Heart right ventricle (tissue), 16 donors: ENCODE results near the gene METTL2A. TPM values are rescaled to one million over a fixed set of nuclear protein-coding genes. Genes with fewer than 3 reads are reported as not detected.
"Not testable (repeated sequence)": the region's sequence is repeated elsewhere in the genome, so short reads cannot be mapped to it uniquely, and the experiment has no call there.

Experiments
- ATAC-seq, 8 donors: fragments of 200-7000 bp; cut with Tn5 transposase; one replicate each; pipeline ENCODE4 v1.9.1; 2020; ENCODE audit warnings: mild to moderate bottlenecking in 8 of 8, moderate library complexity in 8 of 8, moderate number of reproducible peaks in 1 of 8
- DNase-seq, 2 donors: peaks; one replicate each; pipeline ENCODE4 v3.0.0-alpha.2; 2020
- H3K27ac ChIP-seq, 10 donors: fragments of 200-600 bp; sonication (generic) in 2 of 10; one replicate each; pipeline versions ENCODE4 v1.5.0 to v1.8.0; 2020 to 2022; ENCODE audit warnings: mild to moderate bottlenecking in 3 of 10
- H3K27me3 ChIP-seq, 7 donors: fragments of 200-600 bp; one replicate each; pipeline ENCODE4 v1.8.0; 2021 to 2022; ENCODE audit warnings: mild to moderate bottlenecking in 2 of 7
- H3K36me3 ChIP-seq, 9 donors: fragments of 200-600 bp; sonication (generic) in 1 of 9; one replicate each; pipeline versions ENCODE4 v1.5.0 to v1.8.0; 2020 to 2022; ENCODE audit warnings: mild to moderate bottlenecking in 2 of 9
- H3K4me1 ChIP-seq, 9 donors: fragments of 200-600 bp; sonication (generic) in 1 of 9; one replicate each; pipeline versions ENCODE4 v1.5.0 to v1.8.0; 2020 to 2022; ENCODE audit warnings: mild to moderate bottlenecking in 4 of 9
- H3K4me3 ChIP-seq, 10 donors: fragments of 200-600 bp; sonication (generic) in 2 of 10; one replicate each; pipeline versions ENCODE4 v1.5.0 to v1.8.0; 2020 to 2022; ENCODE audit warnings: mild to moderate bottlenecking in 7 of 10, moderate library complexity in 2 of 10
- H3K9me3 ChIP-seq, 11 donors: fragments of 200-600 bp in 10 of 11; sonication (generic) in 2 of 11; one replicate each; pipeline versions ENCODE4 v1.5.0 to v1.8.0; 2013 to 2022; ENCODE audit warnings: mild to moderate bottlenecking in 2 of 11, control low read depth in 1 of 11, moderate library complexity in 1 of 11
- WGBS, 2 donors: extraction: QIAGEN DNeasy Blood & Tissue Kit; methylation state at CpG; one replicate each; pipeline ENCODE4 v1.1.7; 2013; ENCODE audit warnings: inconsistent platforms in 1 of 2; 5-methylcytosine and 5-hydroxymethylcytosine counted together
- intact Hi-C, 10 donors: fragments of 100-400 bp; cut with DNase I; formaldehyde crosslinking; loops; one replicate each; pipeline versions ENCODE4 v1.11.1 to v1.14.2; 2022
- long read RNA-seq, 3 donors: library from polyadenylated mRNA; unstranded; transcript quantifications; one replicate each; pipeline ENCODE4 v2.0.0, GENCODE V29; 2020 to 2021
- polyA plus RNA-seq, 2 donors: library from polyadenylated mRNA; stranded (reverse); fragments of 200-250 nt; gene quantifications; one replicate each; pipeline ENCODE4 v1.2.3, GENCODE V29; 2013
- total RNA-seq, 10 donors: library from RNA; stranded (reverse); fragmentation: NEBNext Ultra II Directional in 3 of 10; extraction: Animal tissue kit (Norgen Biotek cat#: 25700) in 3 of 10; gene quantifications; one replicate each; pipeline versions ENCODE4 v1.2.1 to v1.2.4, GENCODE V29; 2021 to 2023
- TF ChIP-seq, protein P1 (sequence below), 9 donors: fragments of 200-600 bp; sonication (generic) in 2 of 9; IDR thresholded peaks; one replicate each; pipeline versions ENCODE4 v1.5.0 to v1.8.0; 2021 to 2022; ENCODE audit warnings: antibody characterized with exemption in 9 of 9, mild to moderate bottlenecking in 5 of 9, moderate library complexity in 1 of 9
- donor health status: Arrhythmogenic right ventricular cardiomyopathy.
- donor health status: ischemic (EF 13 %, LVEDD 7.1; RV severe dilation, severe dysfunction).
- donor health status: healthy with polysubstance abuse.
- donor health status: DM: no; HTN: yes; CAD: no.
- donor health status: DM: no; HTN: no; CAD: no.
- donor health status: ischemic (EF 25% LVEDD 6.9; RV normal size, moderate dysfunction).
- donor health status: ischemic (EF 25% LVEDD 5.7; RV mildly dilated, moderate dysfunction).
- donor health status: healthy.
- donor health status: DM: yes; HTN: yes; CAD: no.
- donor health status: Ischemic cardiomyopathy.
- donor health status: ischemic (EF 35%, LVEDD 5.7; RV mildly dilated, moderate dysfunction).
- donor health status: nonischemic (EF 11% LVEDD 7.7; RV severe dilation, severe dysfunction).
- donor health status: DM: yes; HTN: yes; CAD: no.
- donor health status: PGD.
- donor health status: ischemic (EF 29% LVEDD 5.4; RV normal size, mild dysfunction).
- donor health status: nonischemic (EF 23%, LVEDD 6.1; RV moderate dilation, normal function).

METTL2A gene, protein sequence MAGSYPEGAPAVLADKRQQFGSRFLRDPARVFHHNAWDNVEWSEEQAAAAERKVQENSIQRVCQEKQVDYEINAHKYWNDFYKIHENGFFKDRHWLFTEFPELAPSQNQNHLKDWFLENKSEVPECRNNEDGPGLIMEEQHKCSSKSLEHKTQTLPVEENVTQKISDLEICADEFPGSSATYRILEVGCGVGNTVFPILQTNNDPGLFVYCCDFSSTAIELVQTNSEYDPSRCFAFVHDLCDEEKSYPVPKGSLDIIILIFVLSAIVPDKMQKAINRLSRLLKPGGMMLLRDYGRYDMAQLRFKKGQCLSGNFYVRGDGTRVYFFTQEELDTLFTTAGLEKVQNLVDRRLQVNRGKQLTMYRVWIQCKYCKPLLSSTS
- 10 to 100 TPM; 16.4 to 19.5 (median 18.1) TPM for total RNA-seq
- polyA plus RNA-seq: 10 to 100 TPM in 1 of 2 donors, 1 to 10 TPM in 1; 6.6 to 15.4 TPM
- long read RNA-seq, donor 1, transcript METTL2A-202 (8 exons, 1,556 nt): minor isoform, 10 of 34 reads
- long read RNA-seq, donor 1, transcript METTL2A-201 (9 exons, 2,537 nt): major isoform, 21 of 34 reads
- long read RNA-seq, donor 1, partial matches to known transcripts: 0 of 34 reads
- long read RNA-seq, donor 1, other reads (novel, unspliced or antisense): 3 of 34 reads
- long read RNA-seq, donor 2, transcript METTL2A-201 (9 exons, 2,537 nt): major isoform, 12 of 18 reads
- long read RNA-seq, donor 2, transcript METTL2A-202 (8 exons, 1,556 nt): minor isoform, 6 of 18 reads
- long read RNA-seq, donor 2, partial matches to known transcripts: 0 of 18 reads
- long read RNA-seq, donor 2, other reads (novel, unspliced or antisense): 0 of 18 reads
- long read RNA-seq, donor 3, transcript METTL2A-201 (9 exons, 2,537 nt): major isoform, 51 of 65 reads
- long read RNA-seq, donor 3, transcript METTL2A-202 (8 exons, 1,556 nt): minor isoform, 9 of 65 reads
- long read RNA-seq, donor 3, partial matches to known transcripts: 1 of 65 reads
- long read RNA-seq, donor 3, other reads (novel, unspliced or antisense): 4 of 65 reads

DNA sequence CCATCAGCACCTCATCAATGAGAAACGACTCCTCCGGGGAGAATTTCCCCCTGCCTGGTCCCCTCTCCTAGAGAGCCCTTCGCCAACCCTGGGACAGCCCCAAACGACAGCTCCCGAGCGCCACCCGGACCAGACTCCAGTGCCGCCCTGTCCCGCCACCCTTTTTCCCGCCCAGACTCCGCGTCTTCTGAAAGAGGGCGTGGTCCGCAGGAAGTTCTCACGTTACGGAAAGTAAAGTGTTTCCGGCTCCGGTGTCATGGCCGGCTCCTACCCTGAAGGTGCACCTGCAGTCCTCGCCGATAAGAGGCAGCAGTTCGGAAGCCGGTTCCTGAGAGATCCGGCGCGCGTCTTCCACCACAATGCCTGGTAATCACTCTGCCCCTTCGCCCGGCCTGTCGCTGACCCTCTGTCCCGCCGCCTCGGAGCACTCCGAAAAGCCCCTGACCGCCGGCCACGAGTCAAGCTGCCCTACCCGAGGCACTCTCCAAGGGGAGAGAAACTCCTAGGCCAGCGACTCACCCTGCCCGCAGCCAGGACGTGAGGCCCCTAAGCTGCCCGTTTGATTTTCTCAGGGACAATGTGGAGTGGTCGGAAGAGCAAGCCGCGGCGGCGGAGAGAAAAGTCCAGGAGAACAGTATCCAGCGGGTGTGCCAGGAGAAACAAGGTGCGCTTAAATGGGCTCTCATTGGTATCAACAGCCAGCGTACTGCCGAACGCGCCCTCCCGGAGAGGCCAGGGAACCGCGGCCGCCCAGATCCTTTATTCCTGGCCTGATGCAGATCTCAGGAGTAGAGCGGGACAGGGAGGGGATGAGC lies at the start of gene METTL2A:
METTL2A (plus strand) TSS at position 251 of the 815 bp plus-strand sequence; CDS start at position 257, 6 bp downstream.
- not testable (repeated sequence) for H3K9me3 ChIP-seq, H3K27me3 ChIP-seq
- TF ChIP-seq, protein P1, sequence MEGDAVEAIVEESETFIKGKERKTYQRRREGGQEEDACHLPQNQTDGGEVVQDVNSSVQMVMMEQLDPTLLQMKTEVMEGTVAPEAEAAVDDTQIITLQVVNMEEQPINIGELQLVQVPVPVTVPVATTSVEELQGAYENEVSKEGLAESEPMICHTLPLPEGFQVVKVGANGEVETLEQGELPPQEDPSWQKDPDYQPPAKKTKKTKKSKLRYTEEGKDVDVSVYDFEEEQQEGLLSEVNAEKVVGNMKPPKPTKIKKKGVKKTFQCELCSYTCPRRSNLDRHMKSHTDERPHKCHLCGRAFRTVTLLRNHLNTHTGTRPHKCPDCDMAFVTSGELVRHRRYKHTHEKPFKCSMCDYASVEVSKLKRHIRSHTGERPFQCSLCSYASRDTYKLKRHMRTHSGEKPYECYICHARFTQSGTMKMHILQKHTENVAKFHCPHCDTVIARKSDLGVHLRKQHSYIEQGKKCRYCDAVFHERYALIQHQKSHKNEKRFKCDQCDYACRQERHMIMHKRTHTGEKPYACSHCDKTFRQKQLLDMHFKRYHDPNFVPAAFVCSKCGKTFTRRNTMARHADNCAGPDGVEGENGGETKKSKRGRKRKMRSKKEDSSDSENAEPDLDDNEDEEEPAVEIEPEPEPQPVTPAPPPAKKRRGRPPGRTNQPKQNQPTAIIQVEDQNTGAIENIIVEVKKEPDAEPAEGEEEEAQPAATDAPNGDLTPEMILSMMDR (IDR thresholded peaks at IDR 0.05): peak in 5 of 9 donors; percentile 26 to 46 (median 38)
- Histone ChIP-seq H3K4me1 (peaks cover 0 to 18% (median 11%) of the 10 kb centered on the region in 9 donors), H3K4me3 (peak within 1 kb of the TSS; percentile 42 to 91 (median 80)), H3K27ac (peak within 1 kb of the TSS in 9 of 10 donors; percentile 70 to 81 (median 78)), H3K36me3 (peaks cover 0 to 25% (median 4%) of the 10 kb centered on the region in 9 donors)
- peak; percentile 78 to 83 for DNase-seq
- ATAC-seq: peak; percentile 95 to 98 (median 96)
- intact Hi-C loops: loop anchor here in 1 of 10 donors (10.0 kb wide), 1 partner anchor 541 kb away; the partner anchor contains the start of gene TANC2
- whole genome bisulfite sequencing, 2 donors: 0 to 1% methylated on average over 57 to 58 of the region's 58 CpGs

DNA sequence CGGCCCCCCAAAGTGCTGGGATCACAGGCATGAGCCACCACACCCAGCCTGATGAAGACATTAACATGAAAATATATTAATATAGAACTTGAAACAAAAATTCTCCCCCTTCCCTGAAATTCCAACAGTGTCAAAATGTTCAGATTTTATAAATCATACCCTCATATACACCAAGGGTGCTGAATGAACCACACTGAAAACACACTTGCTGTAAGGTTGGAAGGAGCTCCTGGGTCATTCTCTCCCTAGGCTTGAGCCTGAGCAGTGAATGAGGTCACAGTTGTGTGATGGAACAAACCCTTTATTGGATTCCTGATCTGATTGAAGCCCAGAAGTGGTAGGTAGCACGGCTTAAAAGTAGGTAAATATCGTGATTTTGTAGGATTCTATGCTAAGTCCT lies 43.4 kb upstream of the METTL2A start, which contains the start of gene EFCAB3:
EFCAB3 (plus strand) TSS at position 301 of the 400 bp plus-strand sequence. CDS start 2,427 bp downstream, outside the sequence.
- no peak for ATAC-seq
- Histone ChIP-seq H3K27ac (no peak within 1 kb of the TSS), H3K36me3 (no peaks in the 10 kb centered on the region), H3K4me1 (no peaks in the 10 kb centered on the region), H3K4me3 (no peak within 1 kb of the TSS), H3K9me3 (no peaks in the 10 kb centered on the region), H3K27me3 (peaks cover 0 to 38% (median 17%) of the 10 kb centered on the region in 7 donors)
- 84 to 86% methylated on average over 3 of the region's 3 CpGs for WGBS, 2 donors
- intact Hi-C loops: no loop called here
- no peak for DNase-seq
- TF ChIP-seq, protein P1 (IDR thresholded peaks at IDR 0.05): no peak

DNA sequence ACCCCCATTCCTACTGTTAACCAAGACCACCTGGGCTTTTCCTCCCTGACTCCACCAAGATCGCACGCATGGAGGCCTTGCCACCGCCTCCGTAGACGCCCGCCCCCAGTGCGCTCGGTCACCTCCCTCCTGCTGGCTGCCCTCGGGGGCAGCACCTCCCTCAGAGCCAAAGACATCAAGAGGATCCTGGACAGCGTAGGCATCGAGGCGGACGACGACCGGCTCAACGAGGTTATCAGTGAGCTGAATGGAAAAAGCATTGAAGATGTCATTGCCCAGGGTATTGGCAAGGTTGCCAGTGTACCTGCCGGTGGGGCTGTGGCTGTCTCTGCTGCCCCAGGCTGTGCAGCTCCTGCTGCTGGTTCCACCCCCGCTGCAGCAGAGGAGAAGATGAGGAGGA lies 42.1 kb upstream of the METTL2A start:
- no peaks in the 10 kb centered on the region for H3K36me3 ChIP-seq
- no peaks in the 10 kb centered on the region for H3K4me1 ChIP-seq
- H3K27ac ChIP-seq: no peak overlapping the region
- H3K9me3 ChIP-seq: no peaks in the 10 kb centered on the region
- DNase-seq (no peak), ATAC-seq (no peak)
- 82 to 84% methylated on average over 18 of the region's 18 CpGs for WGBS, 2 donors
- TF ChIP-seq, protein P1 (IDR thresholded peaks at IDR 0.05): no peak
- H3K4me3 ChIP-seq: no peak overlapping the region
- intact Hi-C loops: no loop called here
- peaks cover 0 to 34% (median 10%) of the 10 kb centered on the region in 7 donors for H3K27me3 ChIP-seq
